ENCODE measurements around the gene LGSN.
"Not testable (repeated sequence)": the region's sequence is repeated elsewhere in the genome, so short reads cannot be mapped to it uniquely, and the experiment has no call there.

Gene LGSN

GRCh38 chr6:63319939-63320338 lies at the start of gene LGSN:
Gene LGSN (minus strand): TSS chr6:63319983. CDS start chr6:63319943, 40 bp downstream.
- no peak for DNase-seq

GRCh38 chr6:63368347-63368746 lies 48.6 kb upstream of the LGSN start:
- DNase-seq: no peak

GRCh38 chr6:63362500-63363120 lies 42.8 kb upstream of the LGSN start:
- DNase-seq: not testable (repeated sequence)

- not testable (repeated sequence) for DNase-seq
Observed at GRCh38 chr6:63357384-63357783, 37.6 kb upstream of the LGSN start.

- no peak for DNase-seq
Observed at GRCh38 chr6:63355632-63356031, 35.8 kb upstream of the LGSN start.

GRCh38 chr6:63353286-63353630 lies 33.5 kb upstream of the LGSN start:
- DNase-seq: no peak

- DNase-seq: no peak
Observed at GRCh38 chr6:63352544-63353285, 32.9 kb upstream of the LGSN start.

GRCh38 chr6:63352069-63352543 lies 32.3 kb upstream of the LGSN start:
- DNase-seq: no peak

- no peak for DNase-seq
Observed at GRCh38 chr6:63349401-63349800, 29.6 kb upstream of the LGSN start.

GRCh38 chr6:63348836-63349235 lies 29.1 kb upstream of the LGSN start:
- DNase-seq: no peak

GRCh38 chr6:63347599-63347998 lies 27.8 kb upstream of the LGSN start:
- no peak for DNase-seq

- DNase-seq: no peak
Observed at GRCh38 chr6:63346217-63346835, 26.5 kb upstream of the LGSN start.

GRCh38 chr6:63340351-63340750 lies 20.6 kb upstream of the LGSN start:
- no peak for DNase-seq

- DNase-seq: not testable (repeated sequence)
Observed at GRCh38 chr6:63334652-63335051, 14.9 kb upstream of the LGSN start.

- no peak for DNase-seq
Observed at GRCh38 chr6:63333440-63333839, 13.7 kb upstream of the LGSN start.

GRCh38 chr6:63326630-63327029 lies 6.8 kb upstream of the LGSN start:
- DNase-seq: not testable (repeated sequence)

GRCh38 chr6:63322981-63323380 lies 3.2 kb upstream of the LGSN start:
- no peak for DNase-seq

GRCh38 chr6:63321821-63322220 lies 2.0 kb upstream of the LGSN start:
- no peak for DNase-seq

- DNase-seq: no peak
Observed at GRCh38 chr6:63317641-63318040, 2.1 kb downstream of the LGSN start.

- DNase-seq: no peak
Observed at GRCh38 chr6:63316113-63316512, 3.7 kb downstream of the LGSN start.

- DNase-seq: no peak
Observed at GRCh38 chr6:63313111-63313510, 6.7 kb downstream of the LGSN start.

GRCh38 chr6:63307581-63308246 lies 12.1 kb downstream of the LGSN start:
- DNase-seq: no peak

GRCh38 chr6:63306420-63306819 lies 13.4 kb downstream of the LGSN start:
- no peak for DNase-seq

GRCh38 chr6:63305277-63305676 lies 14.5 kb downstream of the LGSN start:
- no peak for DNase-seq
